Measurements from ENCODE around the gene RTN4RL2.

RTN4RL2 gene

DNA sequence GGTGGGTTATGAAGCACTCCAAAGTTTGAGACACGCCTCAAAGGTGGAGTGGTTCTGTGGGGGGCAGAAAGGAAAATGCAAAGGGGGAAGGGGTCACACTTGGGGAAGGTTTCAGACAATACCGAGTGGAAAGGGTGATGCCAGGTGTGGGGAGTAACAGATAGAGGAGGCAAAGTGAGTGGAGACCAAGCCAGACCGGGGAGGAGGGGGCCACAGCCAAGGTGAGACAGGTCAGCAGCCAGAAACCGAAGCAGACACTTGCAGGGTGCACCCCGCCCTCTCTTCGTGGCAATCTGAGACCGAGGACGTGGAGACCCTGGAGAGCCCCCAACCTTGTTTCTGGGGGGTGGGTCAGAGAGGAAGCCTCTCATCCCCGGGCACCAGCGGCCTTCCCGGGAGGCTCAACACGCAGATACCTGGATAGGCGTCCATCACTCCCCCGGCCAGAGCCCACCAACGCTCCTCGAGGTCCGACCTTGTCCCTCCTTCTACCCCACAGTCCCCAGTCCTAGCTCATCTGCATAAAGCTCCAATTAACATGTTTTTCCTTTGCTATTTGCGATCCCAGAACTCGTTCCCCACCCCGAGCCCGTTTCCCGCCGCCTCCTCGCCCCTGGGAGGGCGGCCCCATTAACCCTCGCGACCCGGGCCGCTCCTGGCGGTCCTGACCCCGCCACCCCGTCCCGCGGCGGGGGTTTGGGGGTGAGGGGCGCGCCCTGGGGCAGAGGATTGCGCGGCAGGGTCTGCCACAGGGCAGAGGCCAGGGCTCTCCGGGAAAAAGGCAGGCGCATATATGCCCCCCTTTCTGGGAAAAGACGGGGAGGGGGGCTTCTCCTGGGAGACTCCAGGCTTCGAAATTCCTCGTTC lies 21.8 kb downstream of the RTN4RL2 start:
- DNase-seq, result no peak

DNA sequence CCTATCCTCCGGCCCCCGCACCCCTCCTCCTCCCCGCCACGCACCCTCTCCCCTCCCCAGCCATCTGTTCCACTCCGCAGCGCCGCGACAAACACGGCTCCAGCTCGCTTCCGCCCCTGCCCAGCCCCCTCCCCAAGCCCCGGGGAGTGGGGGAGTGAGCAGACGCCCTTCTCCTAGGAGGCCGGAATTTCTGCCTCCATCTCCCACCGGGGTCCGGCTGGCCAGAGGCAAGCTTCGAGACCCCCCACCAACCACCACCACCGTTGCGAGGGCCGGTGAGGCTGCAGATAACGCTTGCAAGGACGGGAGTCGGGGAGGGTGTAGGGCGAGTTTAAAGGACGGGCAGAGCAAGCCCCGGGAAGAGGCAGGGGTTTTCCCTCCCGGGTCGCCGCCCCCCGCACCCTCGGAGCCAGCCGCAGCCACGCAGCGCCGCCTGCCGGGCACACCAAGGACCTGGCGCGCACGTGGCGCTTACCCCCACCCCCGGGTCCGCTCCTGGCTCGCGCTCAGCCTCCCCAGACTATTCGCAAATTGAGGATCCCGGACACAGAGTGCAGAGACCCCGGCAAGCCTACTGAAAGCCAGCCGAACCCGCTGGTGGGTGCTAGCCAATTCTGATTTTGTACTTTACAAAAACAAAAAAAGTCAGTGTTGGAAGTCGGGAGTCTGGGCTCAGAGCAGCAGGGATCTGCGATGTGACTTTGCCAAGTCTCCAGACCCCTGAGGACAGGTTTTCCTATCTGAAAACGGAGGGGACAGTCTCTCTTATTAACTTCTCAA lies 22.6 kb downstream of the RTN4RL2 start:
- DNase-seq, result peak; percentile 40

DNA sequence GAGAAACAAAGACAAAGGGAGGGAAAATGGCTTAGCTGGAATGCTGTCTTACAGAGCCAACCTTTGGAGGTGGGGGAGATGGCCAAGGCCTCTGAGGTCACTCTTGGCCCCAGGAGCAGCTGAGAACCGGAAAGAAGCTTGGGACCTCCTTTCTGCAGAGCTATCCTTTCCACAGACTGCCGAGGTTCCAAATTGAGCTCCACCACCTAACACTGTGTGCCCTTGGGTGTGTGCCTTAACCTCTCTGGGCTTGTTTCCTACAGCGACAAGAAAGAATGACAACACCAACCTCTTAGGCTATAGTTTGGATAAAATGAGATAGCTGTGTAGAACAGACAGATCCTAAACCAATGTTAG lies 23.2 kb downstream of the RTN4RL2 start:
- no peak for DNase-seq

DNA sequence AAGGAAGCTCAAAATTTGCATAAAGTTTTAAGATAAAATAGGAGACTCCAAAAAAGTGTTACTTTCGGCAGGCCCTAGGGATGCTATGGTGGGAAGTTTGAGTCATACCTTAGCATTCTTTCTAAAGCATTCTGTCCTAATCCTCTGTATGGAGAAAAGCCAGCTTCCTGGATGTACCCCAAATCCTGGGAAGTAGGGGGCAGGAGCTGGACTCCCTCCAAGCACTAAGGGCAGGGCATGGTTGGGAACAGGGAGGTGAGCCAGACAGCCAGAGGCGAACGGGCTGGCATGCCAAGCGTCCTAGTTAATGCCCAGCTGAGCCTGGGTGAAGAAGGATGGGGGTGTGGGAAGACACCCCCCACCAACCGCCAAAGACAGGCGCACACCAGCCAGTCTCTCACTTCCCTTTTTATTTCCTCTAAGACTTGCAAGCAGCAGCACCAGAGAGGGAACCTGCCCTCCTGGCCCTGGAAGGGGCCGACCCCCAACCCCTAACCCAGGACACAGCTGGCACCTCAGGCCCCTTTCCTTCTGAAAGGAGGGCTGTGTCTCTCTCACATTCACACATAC lies 23.9 kb downstream of the RTN4RL2 start:
- no peak for DNase-seq

DNA sequence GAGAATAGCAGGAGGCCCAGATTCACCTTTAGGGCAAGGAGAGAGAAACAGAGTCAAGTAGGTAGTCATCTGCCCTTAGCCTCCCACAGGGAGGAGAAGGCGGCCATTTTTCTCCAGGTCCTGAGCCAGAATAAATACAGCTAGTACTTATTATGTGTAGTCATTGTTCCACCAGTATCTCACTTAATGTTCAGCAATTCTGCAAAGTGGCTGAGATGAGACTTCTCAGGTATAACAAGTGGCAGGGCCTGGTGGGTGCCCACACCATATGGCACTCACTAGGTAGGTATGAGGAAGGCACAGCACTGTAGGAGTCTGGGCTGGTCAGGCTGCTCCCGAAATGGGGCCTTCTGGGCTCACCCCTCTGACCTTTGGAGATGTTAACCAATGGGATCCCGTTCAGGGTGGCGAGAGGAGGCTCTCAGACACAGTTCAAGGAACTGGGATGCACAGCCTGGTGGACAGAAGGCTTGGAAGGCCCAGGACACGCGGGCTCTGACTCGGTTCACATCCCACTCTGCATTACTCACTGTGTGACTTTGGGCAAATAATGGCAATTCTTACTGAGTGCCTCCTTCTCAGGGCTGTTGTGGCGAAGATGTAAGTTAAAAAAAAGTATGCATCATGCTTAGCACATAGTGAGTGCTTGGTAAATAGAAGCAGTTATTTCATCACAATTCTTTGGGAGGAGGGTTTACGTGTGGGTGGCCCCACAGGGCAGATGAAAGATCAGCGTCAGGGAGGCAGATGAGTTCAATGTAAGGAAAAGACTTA lies 25.1 kb downstream of the RTN4RL2 start:
- DNase-seq, result no peak

DNA sequence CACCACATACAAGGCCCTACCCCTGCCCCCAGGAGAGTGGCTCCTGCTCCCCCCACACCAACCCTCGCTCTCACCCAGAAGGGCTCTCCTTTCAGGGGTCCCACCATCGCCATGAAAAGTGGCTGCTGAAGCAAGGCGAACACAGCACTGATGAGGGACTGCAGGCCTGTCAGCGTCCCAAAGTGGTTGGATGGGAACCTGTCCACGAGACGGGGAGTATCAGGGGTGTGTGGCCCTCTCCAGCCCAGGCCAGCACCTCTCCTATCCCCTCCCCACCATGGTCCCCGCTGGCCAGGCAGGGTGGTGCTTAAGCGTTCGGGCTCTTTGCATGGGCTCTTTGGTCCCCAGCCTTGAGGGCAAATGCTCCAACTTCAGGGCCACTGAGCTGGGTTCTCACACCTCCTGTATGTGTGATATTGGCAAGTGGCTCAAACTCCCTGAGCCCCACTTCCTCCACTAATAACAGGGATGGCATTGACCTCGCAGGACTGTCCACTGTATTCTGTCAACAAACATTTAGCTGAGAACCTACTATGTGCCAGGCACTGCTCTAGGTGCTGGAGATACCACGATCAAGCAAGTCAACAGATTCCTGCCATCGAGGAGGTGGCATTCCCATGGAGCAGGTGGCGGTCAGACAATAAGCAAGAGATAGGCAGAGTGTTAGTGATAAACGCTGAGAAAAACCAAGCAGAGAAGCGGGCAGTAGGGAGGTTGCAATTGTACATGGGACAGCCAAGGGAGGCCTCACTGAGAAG lies 26.9 kb downstream of the RTN4RL2 start:
- DNase-seq, result no peak

DNA sequence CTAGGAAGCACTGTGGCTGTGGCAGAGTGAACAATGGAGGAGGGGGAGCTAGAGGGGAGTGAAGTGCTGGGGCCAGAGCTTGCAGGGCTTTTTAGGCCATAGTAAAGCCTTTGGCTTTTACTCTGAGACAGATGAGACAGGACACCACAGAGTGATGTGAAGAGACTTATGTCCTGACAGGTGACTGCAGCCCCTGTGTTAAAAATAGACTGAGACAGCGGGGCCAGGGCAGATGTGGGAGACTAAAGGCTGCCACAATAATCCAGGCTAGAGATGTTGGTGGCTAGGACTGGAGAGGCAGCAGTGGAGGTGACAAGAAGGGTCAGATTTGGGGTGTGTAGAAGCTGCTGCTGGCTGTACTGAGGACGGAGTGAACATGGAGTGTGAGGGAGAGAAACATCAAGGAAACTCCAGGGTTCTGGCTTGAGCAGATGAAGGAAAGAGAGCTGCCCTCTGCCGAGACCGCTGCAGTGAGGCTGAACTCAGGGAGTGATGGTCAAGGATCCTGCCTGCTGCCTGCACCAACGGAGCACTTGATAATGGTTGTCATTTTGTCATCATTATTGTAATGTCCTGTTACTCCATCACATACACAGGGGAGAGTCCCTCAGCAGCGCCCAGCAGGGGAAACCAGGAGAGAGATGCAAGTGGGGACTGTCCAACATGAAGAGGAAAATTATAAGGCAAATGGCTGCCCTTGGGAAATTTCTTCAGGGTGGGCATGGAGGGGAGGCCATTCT lies 27.8 kb downstream of the RTN4RL2 start:
- DNase-seq, result no peak

DNA sequence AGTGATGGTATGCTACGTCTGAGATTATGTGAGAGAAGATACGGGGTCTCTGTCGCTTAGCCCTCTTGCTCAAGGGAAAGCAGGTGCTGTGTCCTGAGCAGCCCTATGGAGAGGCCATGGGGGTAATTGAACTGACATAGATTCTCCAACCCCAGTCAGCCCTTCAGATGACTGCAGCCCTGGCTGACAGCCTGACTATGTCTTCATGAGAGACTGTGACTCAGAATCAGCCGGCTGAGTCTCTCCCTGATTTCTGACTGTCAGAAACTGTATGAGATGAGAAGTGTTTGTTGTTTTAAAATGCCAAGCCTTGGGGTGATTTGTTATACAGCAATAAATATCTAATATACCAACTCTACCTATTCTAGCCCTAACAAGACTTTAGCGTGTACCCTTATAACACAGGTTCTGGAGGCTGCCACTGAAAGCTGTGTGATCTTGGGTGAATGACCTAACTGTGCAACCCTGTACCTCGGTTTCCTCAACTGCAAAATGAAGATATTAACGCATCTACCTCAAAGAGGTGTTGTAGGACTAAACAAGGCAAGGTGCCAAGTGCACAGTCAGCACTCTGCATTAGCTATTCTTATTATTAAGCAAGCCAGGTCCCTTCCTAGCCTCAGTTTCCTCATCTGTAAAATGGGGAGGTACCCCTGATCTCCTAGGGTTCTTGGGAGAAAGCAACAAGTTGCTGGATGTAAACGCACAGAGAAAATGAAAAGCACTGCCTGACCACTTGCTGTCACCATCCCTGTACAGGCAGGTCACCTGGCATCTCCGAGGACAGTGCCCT lies 30.3 kb downstream of the RTN4RL2 start:
- no peak for DNase-seq

DNA sequence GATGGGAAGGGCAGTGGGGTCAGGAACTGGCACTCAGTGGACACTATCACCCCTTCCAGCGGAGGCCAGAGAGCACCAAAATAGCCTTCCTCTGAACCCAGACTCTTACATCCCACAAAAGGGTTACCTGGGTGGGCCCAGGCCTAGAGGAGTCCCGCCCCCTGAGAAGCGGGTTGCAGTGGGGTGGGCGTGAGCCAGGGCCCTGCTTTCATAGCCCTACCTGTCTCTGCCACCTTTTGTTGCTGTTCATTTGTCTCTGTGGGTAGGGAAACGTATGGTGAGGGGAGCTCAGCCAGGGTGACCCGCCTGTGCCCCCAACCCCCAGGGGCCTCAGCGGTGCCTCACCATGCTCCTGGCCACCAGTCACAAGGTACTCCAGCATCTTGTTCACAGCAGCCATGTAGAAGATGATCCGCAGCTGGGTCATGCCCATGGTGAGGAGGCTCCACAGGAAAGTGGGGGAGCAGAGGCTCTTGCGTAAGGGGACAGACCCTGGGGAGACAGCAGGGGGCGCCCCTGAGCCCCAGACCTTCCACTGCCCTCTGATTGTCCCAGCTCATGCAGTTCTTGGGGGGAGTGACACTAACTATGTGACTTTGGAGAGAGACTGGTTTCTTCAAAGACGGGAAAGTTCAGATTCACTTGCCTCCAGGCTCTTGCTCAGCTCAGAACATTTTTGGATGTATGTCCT lies 31.2 kb downstream of the RTN4RL2 start:
- no peak for DNase-seq

DNA sequence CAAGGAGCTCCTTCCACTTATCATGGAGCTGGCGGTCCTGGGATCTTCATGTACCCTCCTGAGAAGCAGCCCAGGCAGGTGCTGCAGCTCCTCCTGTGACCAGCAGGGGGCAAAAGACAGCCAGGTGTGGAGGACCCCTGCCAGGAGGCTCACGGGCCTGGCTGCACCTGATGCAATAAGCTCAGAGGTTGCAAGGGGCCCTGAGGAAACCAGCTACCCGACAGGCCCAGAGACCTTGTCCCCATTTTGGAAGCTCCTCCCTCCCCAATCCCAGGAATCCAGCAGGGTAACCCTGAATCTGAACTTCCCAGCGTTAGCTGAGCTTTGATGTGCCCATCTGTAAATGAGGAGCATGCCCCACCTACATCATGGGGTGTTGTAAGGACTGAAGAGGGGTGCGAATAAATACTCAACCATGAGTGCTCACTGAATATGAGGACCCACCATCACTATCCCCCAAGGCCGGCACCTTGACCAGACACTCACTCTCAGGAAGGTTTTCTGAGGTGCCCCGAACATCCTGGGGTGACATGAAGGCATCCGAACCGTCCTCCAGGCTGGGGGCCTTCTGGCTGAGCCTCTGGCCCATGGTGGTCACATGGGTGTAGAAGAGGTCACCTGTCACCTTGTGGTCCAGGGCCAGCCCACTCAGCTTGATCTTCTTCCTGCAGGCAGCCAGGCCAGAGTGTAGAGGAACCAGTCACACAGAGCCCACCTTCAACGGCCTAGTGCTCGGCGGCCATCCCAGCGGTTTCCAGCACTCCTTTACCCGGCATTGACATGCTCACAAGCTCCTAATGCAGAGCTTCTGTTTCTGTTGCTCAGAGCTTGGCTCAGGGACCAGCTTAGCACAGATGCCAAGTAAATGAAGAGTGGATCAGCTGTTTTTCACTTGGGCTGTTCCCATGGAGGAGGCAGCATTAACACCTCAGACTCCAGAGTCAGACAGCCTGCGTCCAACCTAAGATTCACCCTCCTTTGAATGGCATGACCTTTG lies 33.5 kb downstream of the RTN4RL2 start:
- peak; percentile 26 for DNase-seq

DNA sequence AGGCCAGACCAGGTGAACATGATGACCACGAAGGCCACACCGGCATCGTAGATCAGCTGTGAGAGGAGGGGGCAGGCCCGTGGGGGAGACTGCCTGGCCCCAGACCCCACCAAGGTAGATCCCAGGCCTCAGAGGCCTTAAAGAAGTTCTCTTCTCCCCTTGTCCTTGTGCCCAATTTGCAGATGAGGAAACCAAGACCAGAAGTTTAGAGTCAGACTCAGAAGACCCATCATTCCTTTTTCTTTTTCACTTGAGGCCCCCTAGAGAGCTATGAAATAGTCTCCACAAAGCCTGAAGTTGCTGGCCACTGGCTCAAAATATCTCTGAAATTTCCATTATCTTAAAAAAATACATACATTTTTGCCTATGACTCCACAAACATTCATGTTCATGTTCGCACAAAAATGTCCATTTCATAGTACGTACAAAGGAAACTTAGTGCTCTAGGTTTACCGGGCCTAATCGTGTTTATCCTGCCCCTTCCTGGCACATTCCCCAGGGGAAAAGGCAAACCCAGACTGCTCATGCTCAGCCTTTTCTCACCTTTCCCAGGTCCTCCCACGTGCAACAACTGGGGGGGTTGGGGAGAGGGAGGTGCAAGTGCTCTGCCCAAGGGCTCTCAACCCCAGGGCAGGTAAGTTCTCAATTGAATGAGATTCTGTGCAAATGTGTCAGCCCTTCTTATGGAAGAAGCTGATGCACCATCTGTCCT lies 35.9 kb downstream of the RTN4RL2 start:
- DNase-seq, result no peak

DNA sequence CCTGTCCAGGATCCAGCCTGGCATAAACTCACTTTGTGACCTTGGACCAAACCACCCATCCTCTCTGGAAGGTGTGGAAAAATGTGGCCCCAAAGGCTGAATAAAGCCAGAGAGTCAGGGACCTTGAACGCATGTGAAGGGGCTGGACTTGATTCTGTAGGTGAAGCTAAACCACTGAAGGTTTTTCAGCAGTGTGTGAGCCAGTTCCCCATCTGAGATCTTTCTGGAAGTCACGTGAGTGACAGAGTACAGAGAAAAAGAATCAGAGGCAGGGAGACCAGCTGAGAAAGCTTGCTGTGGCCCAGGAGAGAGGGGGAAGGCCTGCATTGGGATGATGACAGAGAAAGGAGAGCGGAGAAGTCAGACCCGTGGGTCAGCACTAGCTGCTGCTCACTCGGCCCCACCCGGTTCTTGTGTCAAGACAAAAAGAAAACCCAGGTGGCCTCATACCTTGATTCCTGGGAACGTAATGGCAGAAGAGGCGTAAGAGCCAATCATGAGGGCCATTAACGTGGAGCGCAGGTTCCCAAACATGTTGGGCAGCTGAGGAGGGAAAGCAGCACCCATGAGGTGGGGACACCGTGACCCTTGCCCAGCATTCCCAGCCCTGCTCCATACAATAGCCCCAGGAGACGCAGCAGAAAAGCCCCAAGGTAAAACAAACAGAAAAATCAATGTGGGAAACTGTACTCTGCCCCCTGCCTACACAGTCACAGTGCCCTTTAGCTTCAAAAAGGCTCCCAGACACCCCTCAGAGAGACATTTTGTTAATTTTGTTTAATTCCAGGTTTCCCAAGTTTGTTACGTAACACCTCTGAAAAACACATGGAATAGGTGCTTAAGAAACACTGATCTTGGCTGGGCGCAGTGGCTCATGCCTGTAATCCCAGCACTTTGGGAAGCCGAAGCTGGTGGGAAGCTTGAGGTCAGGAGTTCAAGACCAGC lies 37.2 kb downstream of the RTN4RL2 start:
- no peak for DNase-seq

DNA sequence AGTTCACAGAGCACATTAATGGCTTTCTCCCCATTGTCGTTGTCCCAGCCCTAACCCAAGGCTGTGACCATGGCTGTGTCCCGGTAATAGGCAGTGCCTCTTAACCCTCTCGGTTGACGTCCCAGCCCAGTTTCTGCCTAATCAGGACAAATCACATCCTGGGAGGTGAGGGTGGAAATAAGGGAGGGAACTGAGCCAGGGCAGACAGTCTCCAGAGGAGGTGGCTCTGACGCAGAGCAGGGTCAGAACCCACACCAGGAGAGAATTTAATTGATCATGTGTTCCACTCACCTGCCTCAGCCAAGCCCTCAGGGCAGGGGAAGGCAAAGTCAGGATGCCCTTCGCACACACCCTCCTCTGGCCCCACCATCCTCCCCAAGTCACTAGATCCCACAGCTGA lies 38.2 kb downstream of the RTN4RL2 start:
- DNase-seq, result no peak

DNA sequence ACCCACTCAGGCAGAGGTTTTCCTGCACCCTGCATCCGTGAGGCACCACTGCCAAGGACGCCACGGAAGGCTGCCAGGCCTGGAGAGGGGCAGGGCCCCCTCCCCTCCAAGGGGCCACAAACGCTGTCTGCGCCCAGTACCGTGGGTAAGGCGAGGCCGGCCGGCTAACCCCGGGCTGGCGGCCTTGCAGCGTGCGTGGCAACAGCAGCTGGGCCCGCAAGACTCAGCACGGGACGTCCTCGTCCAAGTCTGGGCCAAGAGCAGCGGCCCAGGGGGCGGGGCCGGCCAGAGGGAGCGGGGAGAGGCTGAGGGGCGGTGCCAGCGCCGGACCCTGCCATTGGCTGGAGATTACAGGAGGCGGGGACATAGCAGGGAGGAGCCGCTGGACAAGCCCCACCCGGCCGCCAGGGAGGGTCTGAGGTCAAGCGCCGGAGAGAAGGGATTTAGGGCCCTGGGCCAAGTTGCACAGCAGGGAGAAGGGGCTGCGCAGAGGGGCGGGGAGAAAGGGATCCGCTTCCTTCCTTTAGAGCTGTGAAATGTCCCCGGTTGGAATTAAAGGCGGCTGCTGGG lies 39.2 kb downstream of the RTN4RL2 start:
- DNase-seq, result peak; percentile 89

DNA sequence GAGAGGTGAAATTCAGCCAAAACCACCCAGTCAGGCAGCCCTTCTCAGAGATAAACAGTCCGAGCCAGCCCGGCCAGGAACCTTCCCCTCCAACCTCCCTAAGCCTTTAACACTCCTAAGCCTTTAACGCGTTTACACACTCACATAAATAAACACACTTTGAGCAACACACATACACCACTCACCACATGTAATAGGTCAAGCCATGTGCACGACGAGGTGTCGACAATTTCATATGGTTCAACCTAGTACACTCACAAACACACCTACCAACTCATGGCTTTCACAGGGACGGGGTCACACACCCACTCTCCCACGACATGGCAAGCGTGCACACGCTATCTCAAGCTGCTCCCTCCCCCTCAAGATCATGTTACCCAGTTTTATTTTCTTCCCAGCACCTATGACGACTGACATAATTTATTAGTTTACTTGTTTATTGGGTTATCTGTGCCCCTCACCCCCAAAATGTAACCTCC lies 39.7 kb downstream of the RTN4RL2 start:
- no peak for DNase-seq

DNA sequence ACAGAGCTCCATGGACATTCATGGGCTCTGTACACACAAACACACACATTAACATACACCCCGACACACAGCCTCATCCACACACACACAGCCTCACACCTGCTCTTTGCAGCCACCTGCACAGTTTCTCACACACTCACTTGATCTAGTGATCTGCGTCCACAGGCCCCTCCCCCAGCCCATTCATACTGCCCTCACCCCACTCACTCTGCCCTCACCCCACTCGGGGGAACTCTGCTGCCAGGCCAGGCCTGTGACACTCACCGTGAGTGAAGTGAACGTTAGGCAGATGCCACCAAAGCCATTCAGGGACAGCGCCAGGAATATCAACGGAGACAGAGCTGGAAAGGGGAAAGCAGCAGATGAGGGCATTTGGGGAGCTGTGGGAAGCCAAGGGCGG lies 40.2 kb downstream of the RTN4RL2 start:
- DNase-seq, result no peak

Data from DMS79 treated with DMSO at 0.1 percent for 48 hours (cell line).